Upper lobe of left lung (tissue), 4 donors: ENCODE results near the gene HMGN4.

Source experiments
- CTCF ChIP-seq, 6 experiments: fragments of 450-650 bp in 4 of 6; fragments of 200-600 bp in 2 of 6; sonication (generic) in 2 of 6; IDR thresholded peaks; one replicate each; pipeline ENCODE4 v1.5.1; 2016 to 2019; ENCODE audit warnings: antibody characterized with exemption in 6 of 6
- POLR2A ChIP-seq, 4 donors: fragments of 450-650 bp; IDR thresholded peaks; one replicate each; pipeline ENCODE4 v1.5.1; 2016 to 2017; ENCODE audit warnings: antibody characterized with exemption in 4 of 4, mild to moderate bottlenecking in 2 of 4
- POLR2AphosphoS5 ChIP-seq, 2 donors: sonication (generic); formaldehyde crosslinking; IDR thresholded peaks; one replicate each; pipeline ENCODE4 v1.5.1; 2017; ENCODE audit warnings: antibody characterized with exemption in 2 of 2

- no peak for TF ChIP-seq POLR2A (IDR thresholded peaks at IDR 0.05)
- TF ChIP-seq CTCF (IDR thresholded peaks at IDR 0.05): no peak
- no peak for TF ChIP-seq POLR2AphosphoS5 (IDR thresholded peaks at IDR 0.05)
Measured at GRCh38 chr6:26552640-26553188, 14.5 kb downstream of the HMGN4 start.
